Naive thymus-derived CD4-positive, alpha-beta T cell (primary cell): Measurements from ENCODE around the gene C9orf50. TPM values are rescaled to one million over a fixed set of nuclear protein-coding genes. Genes with fewer than 3 reads are reported as not detected.

Experiments
- ATAC-seq: fragments of 150-1000 bp; cut with Tn5 transposase; 2 replicates; pipeline ENCODE4 v1.10.0; 2021; ENCODE audit warnings: mild to moderate bottlenecking, moderate library complexity
- CTCF ChIA-PET: fragments of 350-600 bp; sonication (Branson Sonifier 250); formaldehyde crosslinking; loops from one replicate; lab custom pipeline; 2021; ENCODE audit warnings: antibody characterized with exemption; lab: Charles Lee
- POLR2A ChIA-PET: fragments of 350-600 bp; sonication (Branson Sonifier 250); formaldehyde crosslinking; loops from one replicate; lab custom pipeline; 2021; ENCODE audit warnings: antibody characterized with exemption, inconsistent platforms; lab: Charles Lee
- DNase-seq, 9 donors: peaks; one replicate each; pipeline versions ENCODE4 v3.0.0 to v3.0.0-alpha.2; 2020 to 2022; ENCODE audit warnings: mixed read lengths in 1 of 9
- H3K27ac ChIP-seq: one replicate; pipeline ENCODE4 v1.7.0; 2013; ENCODE audit warnings: mild to moderate bottlenecking, low read depth, low read length, moderate library complexity
- H3K27me3 ChIP-seq, 2 donors: one replicate each; pipeline ENCODE4 v1.7.0; 2013; ENCODE audit warnings: low read length in 2 of 2, mild to moderate bottlenecking in 2 of 2, moderate library complexity in 2 of 2; ENCODE audit not compliant: control insufficient read depth in 2 of 2, insufficient read depth in 2 of 2
- H3K36me3 ChIP-seq, 3 experiments: 1 replicate in 2 of 3; 2 replicates in 1 of 3; pipeline ENCODE4 v1.7.0; 2013; ENCODE audit warnings: low read length in 3 of 3, mild to moderate bottlenecking in 3 of 3, moderate library complexity in 1 of 3; ENCODE audit not compliant: insufficient read depth in 3 of 3, control insufficient read depth in 2 of 3
- H3K4me1 ChIP-seq, 2 donors: one replicate each; pipeline ENCODE4 v1.7.0; 2013; ENCODE audit warnings: low read length in 2 of 2, mild to moderate bottlenecking in 2 of 2, moderate library complexity in 1 of 2; ENCODE audit not compliant: control insufficient read depth in 2 of 2, insufficient read depth in 2 of 2
- H3K4me3 ChIP-seq: 2 replicates; pipeline ENCODE4 v1.7.0; 2013; ENCODE audit warnings: mild to moderate bottlenecking, low read length
- H3K9me3 ChIP-seq, 3 experiments: 1 replicate in 2 of 3; 2 replicates in 1 of 3; pipeline ENCODE4 v1.7.0; 2013; ENCODE audit warnings: low read length in 3 of 3; ENCODE audit not compliant: control insufficient read depth in 2 of 3
- H3K27ac Mint-ChIP-seq, 9 donors: one replicate each; pipeline ENCODE4 v1.8.0; 2020 to 2022; ENCODE audit warnings: mixed read lengths in 9 of 9, mild to moderate bottlenecking in 8 of 9, moderate library complexity in 5 of 9, inconsistent platforms in 2 of 9
- H3K27me3 Mint-ChIP-seq, 5 donors: one replicate each; pipeline ENCODE4 v1.8.0; 2021 to 2022; ENCODE audit warnings: mixed read lengths in 5 of 5, mild to moderate bottlenecking in 1 of 5
- H3K36me3 Mint-ChIP-seq, 5 donors: one replicate each; pipeline ENCODE4 v1.8.0; 2020 to 2022; ENCODE audit warnings: mixed read lengths in 5 of 5, mild to moderate bottlenecking in 3 of 5, inconsistent platforms in 1 of 5
- H3K4me1 Mint-ChIP-seq, 7 donors: one replicate each; pipeline ENCODE4 v1.8.0; 2020 to 2022; ENCODE audit warnings: mixed read lengths in 7 of 7, mild to moderate bottlenecking in 3 of 7, inconsistent platforms in 1 of 7
- H3K4me3 Mint-ChIP-seq, 10 donors: one replicate each; pipeline ENCODE4 v1.8.0; 2020 to 2022; ENCODE audit warnings: mild to moderate bottlenecking in 10 of 10, mixed read lengths in 10 of 10, moderate library complexity in 6 of 10, inconsistent platforms in 2 of 10
- H3K9me3 Mint-ChIP-seq, 11 donors: one replicate each; pipeline ENCODE4 v1.8.0; 2020 to 2022; ENCODE audit warnings: mixed read lengths in 11 of 11, mild to moderate bottlenecking in 4 of 11, inconsistent platforms in 1 of 11, moderate library complexity in 1 of 11
- intact Hi-C, 2 donors: fragments of 100-400 bp; cut with micrococcal nuclease; formaldehyde crosslinking; loops; one replicate each; pipeline ENCODE4 v1.15.1; 2023
- polyA plus RNA-seq, 2 donors: library from polyadenylated mRNA; unstranded; fragments of 300-500 nt; fragmentation: Illumina TruSeq; gene quantifications; one replicate each; pipeline ENCODE4 v1.2.3, GENCODE V29; 2021
- total RNA-seq, 6 experiments: library from RNA in 5 of 6; stranded (reverse) in 5 of 6; gene quantifications; 1 replicate in 5 of 6; 2 replicates in 1 of 6; pipeline ENCODE4 v1.2.3 and lab custom pipeline; 2021 to 2026

C9orf50 gene
- total and polyA plus RNA-seq, 7 experiments from 2014 or later, result not detected

GRCh38 chr9:129598089-129598596, 22.8 kb downstream of the C9orf50 start:
- H3K4me1 Mint-ChIP-seq, result peaks cover 13 to 47% (median 20%) of the 10 kb centered on the region in 7 donors
- Histone ChIP-seq H3K27me3 (no peaks in the 10 kb centered on the region), H3K36me3 (no peaks in the 10 kb centered on the region), H3K4me3 (peak overlapping the region; percentile 46), H3K4me1 (peaks cover 10% of the 10 kb centered on the region in 2 donors), H3K27ac (no peak overlapping the region), H3K9me3 (no peaks in the 10 kb centered on the region)
- CTCF ChIA-PET, result interaction anchor here (0.8 kb wide), 1 partner anchor 459 kb away, joined by 3 read pairs; no protein-coding TSS in a partner anchor
- intact Hi-C loops, result no loop called here
- H3K36me3 Mint-ChIP-seq, result peaks cover 0 to 2% (median 0%) of the 10 kb centered on the region in 5 donors
- peaks cover 0 to 8% (median 5%) of the 10 kb centered on the region in 5 donors for H3K27me3 Mint-ChIP-seq
- POLR2A ChIA-PET, result interaction anchor here (0.6 to 1.7 kb wide), 4 partner anchors 11 to 542 kb away, joined by 3 to 5 read pairs (median 4); partner anchors contain the start of gene IER5L
- peak; percentile 20 for ATAC-seq
- H3K4me3 Mint-ChIP-seq, result peak overlapping the region; percentile 54 to 76 (median 67)
- DNase-seq, result no peak
- H3K27ac Mint-ChIP-seq, result peak overlapping the region in 6 of 9 donors; percentile 4 to 76 (median 58)
- no peaks in the 10 kb centered on the region for H3K9me3 Mint-ChIP-seq

- H3K36me3 ChIP-seq, result no peaks in the 10 kb centered on the region
- H3K4me1 ChIP-seq, result peaks cover 10% of the 10 kb centered on the region in 2 donors
- intact Hi-C loops, result loop anchor here in 1 of 2 donors (2.0 kb wide), 1 partner anchor 17 kb away; no protein-coding TSS in a partner anchor
- no peak overlapping the region for H3K27ac ChIP-seq
- POLR2A ChIA-PET, result interaction anchor here (0.8 to 1.7 kb wide), 3 partner anchors 10 to 420 kb away, joined by 3 to 5 read pairs (median 4); partner anchors contain the start of gene IER5L
- DNase-seq, result peak in 1 of 9 donors; percentile 68
- Mint-ChIP-seq H3K4me3 (peak overlapping the region; percentile 54 to 77 (median 67)), H3K36me3 (peaks cover 0 to 2% (median 0%) of the 10 kb centered on the region in 5 donors), H3K9me3 (no peaks in the 10 kb centered on the region), H3K4me1 (peaks cover 13 to 46% (median 20%) of the 10 kb centered on the region in 7 donors), H3K27ac (peak overlapping the region in 5 of 9 donors; percentile 31 to 76 (median 61)), H3K27me3 (peaks cover 0 to 8% (median 5%) of the 10 kb centered on the region in 5 donors)
- CTCF ChIA-PET, result interaction anchor here (0.8 to 1.0 kb wide), 3 partner anchors 19 to 466 kb away, joined by 3 read pairs; no protein-coding TSS in a partner anchor
- H3K27me3 ChIP-seq, result no peaks in the 10 kb centered on the region
- H3K9me3 ChIP-seq, result no peaks in the 10 kb centered on the region
- peak; percentile 72 for ATAC-seq
- H3K4me3 ChIP-seq, result peak overlapping the region; percentile 46
Observed at GRCh38 chr9:129597355-129598088, 23.4 kb downstream of the C9orf50 start.

- no peak overlapping the region for H3K27ac ChIP-seq
- ATAC-seq, result no peak
- H3K27me3 Mint-ChIP-seq, result peaks cover 0 to 8% (median 5%) of the 10 kb centered on the region in 5 donors
Observed at GRCh38 chr9:129596541-129597331, 24.2 kb downstream of the C9orf50 start.

GRCh38 chr9:129595903-129596540, 24.9 kb downstream of the C9orf50 start:
- Mint-ChIP-seq H3K4me1 (peaks cover 13 to 42% (median 20%) of the 10 kb centered on the region in 7 donors), H3K27ac (peak overlapping the region in 5 of 9 donors; percentile 26 to 70 (median 38)), H3K4me3 (peak overlapping the region; percentile 15 to 77 (median 40)), H3K9me3 (no peaks in the 10 kb centered on the region), H3K36me3 (peaks cover 0 to 2% (median 0%) of the 10 kb centered on the region in 5 donors), H3K27me3 (peaks cover 0 to 8% (median 5%) of the 10 kb centered on the region in 5 donors)
- ATAC-seq (peak; percentile 24), DNase-seq (no peak)
- Histone ChIP-seq H3K4me3 (no peak overlapping the region), H3K27me3 (no peaks in the 10 kb centered on the region), H3K27ac (no peak overlapping the region), H3K9me3 (no peaks in the 10 kb centered on the region), H3K36me3 (no peaks in the 10 kb centered on the region), H3K4me1 (peaks cover 10% of the 10 kb centered on the region in 2 donors)
- ChIA-PET POLR2A (interaction anchor here (0.7 kb wide), 1 partner anchor 287 kb away, joined by 4 read pairs; no protein-coding TSS in a partner anchor), CTCF (interaction anchor here (0.6 to 1.2 kb wide), 4 partner anchors 13 to 464 kb away, joined by 3 read pairs; partner anchors contain the start of gene C9orf50)
- intact Hi-C loops, result loop anchor here in 1 of 2 donors (2.0 kb wide), 1 partner anchor 15 kb away; no protein-coding TSS in a partner anchor

More at GRCh38 chr9:129596541-129597331, 24.2 kb downstream of the C9orf50 start:
- Histone ChIP-seq H3K9me3 (no peaks in the 10 kb centered on the region), H3K27me3 (no peaks in the 10 kb centered on the region), H3K4me3 (no peak overlapping the region), H3K36me3 (no peaks in the 10 kb centered on the region), H3K4me1 (peaks cover 10% of the 10 kb centered on the region in 2 donors)
- peak overlapping the region in 8 of 10 donors; percentile 29 to 77 (median 49) for H3K4me3 Mint-ChIP-seq
- H3K4me1 Mint-ChIP-seq, result peaks cover 13 to 42% (median 20%) of the 10 kb centered on the region in 7 donors
- ChIA-PET POLR2A (interaction anchor here (0.8 to 1.7 kb wide), 2 partner anchors 10 to 419 kb away, joined by 3 to 5 read pairs; partner anchors contain the start of gene IER5L), CTCF (interaction anchor here (0.6 to 1.2 kb wide), 5 partner anchors 13 to 465 kb away, joined by 3 read pairs; partner anchors contain the start of gene C9orf50)
- H3K27ac Mint-ChIP-seq, result peak overlapping the region in 2 of 9 donors; percentile 29 to 58
- intact Hi-C loops, result loop anchor here in 1 of 2 donors (2.0 kb wide), 1 partner anchor 16 kb away; no protein-coding TSS in a partner anchor
- no peaks in the 10 kb centered on the region for H3K9me3 Mint-ChIP-seq
- no peak for DNase-seq
- peaks cover 0 to 2% (median 0%) of the 10 kb centered on the region in 5 donors for H3K36me3 Mint-ChIP-seq

- H3K27ac ChIP-seq, result no peak overlapping the region
Observed at GRCh38 chr9:129595311-129595741, 25.6 kb downstream of the C9orf50 start.

More at GRCh38 chr9:129595311-129595741, 25.6 kb downstream of the C9orf50 start:
- H3K27me3 ChIP-seq, result no peaks in the 10 kb centered on the region
- ATAC-seq, result no peak
- no peaks in the 10 kb centered on the region for H3K9me3 ChIP-seq
- H3K4me1 ChIP-seq, result peaks cover 10% of the 10 kb centered on the region in 2 donors
- H3K4me1 Mint-ChIP-seq, result peaks cover 13 to 42% (median 20%) of the 10 kb centered on the region in 7 donors
- CTCF ChIA-PET, result interaction anchor here (1.2 kb wide), 1 partner anchor 26 kb away, joined by 3 read pairs; the partner anchor contains the start of gene C9orf50
- DNase-seq, result no peak
- no peaks in the 10 kb centered on the region for H3K36me3 ChIP-seq
- peak overlapping the region in 4 of 9 donors; percentile 14 to 70 (median 42) for H3K27ac Mint-ChIP-seq
- no peaks in the 10 kb centered on the region for H3K9me3 Mint-ChIP-seq
- POLR2A ChIA-PET, result interaction anchor here (0.7 kb wide), 1 partner anchor 287 kb away, joined by 4 read pairs; no protein-coding TSS in a partner anchor
- H3K36me3 Mint-ChIP-seq, result peaks cover 0 to 2% (median 0%) of the 10 kb centered on the region in 5 donors
- peaks cover 0 to 8% (median 5%) of the 10 kb centered on the region in 5 donors for H3K27me3 Mint-ChIP-seq
- H3K4me3 Mint-ChIP-seq, result peak overlapping the region in 2 of 10 donors; percentile 12 to 23
- intact Hi-C loops, result no loop called here
- H3K4me3 ChIP-seq, result no peak overlapping the region
